H9 (cell line): ENCODE results near the gene ATG7. TPM values are rescaled to one million over a fixed set of nuclear protein-coding genes. Genes with fewer than 3 reads are reported as not detected.

Source experiments
- DNase-seq: peaks from one replicate; pipeline ENCODE4 v3.0.0-alpha.2; 2017
- H2AFZ ChIP-seq: one replicate; pipeline ENCODE4 v1.6.1; 2013; ENCODE audit warnings: mild to moderate bottlenecking, low read length, control low read depth, moderate library complexity
- H2AK5ac ChIP-seq: 2 replicates; pipeline ENCODE4 v1.6.1; 2013; ENCODE audit warnings: low read length, control low read depth, mixed read lengths; ENCODE audit not compliant: insufficient read length
- H2BK120ac ChIP-seq: one replicate; pipeline ENCODE4 v1.6.1; 2013; ENCODE audit warnings: low read depth, mild to moderate bottlenecking, low read length, control low read depth, inconsistent platforms; ENCODE audit not compliant: poor library complexity, severe bottlenecking
- H2BK12ac ChIP-seq: 2 replicates; pipeline ENCODE4 v1.6.1; 2013; ENCODE audit warnings: low read length, control low read depth, mixed read lengths, low read depth; ENCODE audit not compliant: insufficient read length
- H2BK15ac ChIP-seq: 2 replicates; pipeline ENCODE4 v1.6.1; 2013; ENCODE audit warnings: low read depth, low read length, control low read depth
- H2BK20ac ChIP-seq: one replicate; pipeline ENCODE4 v1.6.1; 2013; ENCODE audit warnings: low read depth, mild to moderate bottlenecking, low read length, control low read depth, inconsistent platforms; ENCODE audit not compliant: poor library complexity, severe bottlenecking
- H2BK5ac ChIP-seq: 2 replicates; pipeline ENCODE4 v1.6.1; 2013; ENCODE audit warnings: low read length, control low read depth, mixed read lengths; ENCODE audit not compliant: insufficient read length
- H3K14ac ChIP-seq: 2 replicates; pipeline ENCODE4 v1.6.1; 2013; ENCODE audit warnings: low read length, control low read depth; ENCODE audit not compliant: insufficient read depth
- H3K18ac ChIP-seq: 2 replicates; pipeline ENCODE4 v1.6.1; 2013; ENCODE audit warnings: low read depth, mild to moderate bottlenecking, mixed read lengths, low read length, control low read depth; ENCODE audit not compliant: insufficient read length
- H3K23ac ChIP-seq: 2 replicates; pipeline ENCODE4 v1.6.1; 2013; ENCODE audit warnings: low read length, control low read depth, mixed read lengths, low read depth; ENCODE audit not compliant: insufficient read length
- H3K23me2 ChIP-seq: 2 replicates; pipeline ENCODE4 v1.6.1; 2013; ENCODE audit warnings: low read depth, mild to moderate bottlenecking, mixed read lengths, low read length, control low read depth; ENCODE audit not compliant: insufficient read length, poor library complexity, severe bottlenecking
- H3K27ac ChIP-seq: 2 replicates; pipeline ENCODE4 v1.5.1; 2013; ENCODE audit warnings: low read length, control low read depth, mixed read lengths, low read depth; ENCODE audit not compliant: insufficient read length
- H3K27me3 ChIP-seq: 2 replicates; pipeline ENCODE4 v1.6.1; 2013; ENCODE audit warnings: low read length, control low read depth, inconsistent platforms; ENCODE audit not compliant: insufficient read depth
- H3K4ac ChIP-seq: 2 replicates; pipeline ENCODE4 v1.6.1; 2013; ENCODE audit warnings: low read depth, mild to moderate bottlenecking, control low read depth, inconsistent platforms, low read length, moderate library complexity
- H3K4me1 ChIP-seq: 2 replicates; pipeline ENCODE4 v1.6.1; 2013; ENCODE audit warnings: low read length, control low read depth, inconsistent platforms; ENCODE audit not compliant: insufficient read depth
- H3K4me2 ChIP-seq: 2 replicates; pipeline ENCODE4 v1.6.1; 2013; ENCODE audit warnings: low read length, control low read depth, mixed read lengths; ENCODE audit not compliant: insufficient read length, insufficient read depth
- H3K56ac ChIP-seq: 2 replicates; pipeline ENCODE4 v1.6.1; 2013; ENCODE audit warnings: low read depth, mild to moderate bottlenecking, mixed read lengths, low read length, control low read depth; ENCODE audit not compliant: insufficient read length
- H3K79me1 ChIP-seq: 2 replicates; pipeline ENCODE4 v1.6.1; 2013; ENCODE audit warnings: low read depth, mild to moderate bottlenecking, moderate library complexity, low read length, control low read depth, inconsistent platforms; ENCODE audit not compliant: insufficient read depth, poor library complexity, severe bottlenecking
- H3K79me2 ChIP-seq: 2 replicates; pipeline ENCODE4 v1.6.1; 2013; ENCODE audit warnings: low read length, control low read depth, inconsistent platforms; ENCODE audit not compliant: insufficient read depth
- H3K9ac ChIP-seq: 2 replicates; pipeline ENCODE4 v1.6.1; 2013; ENCODE audit warnings: low read length, control low read depth, mixed read lengths; ENCODE audit not compliant: insufficient read length; ENCODE audit errors: extremely low read depth
- H3K9me3 ChIP-seq: one replicate; pipeline ENCODE4 v1.6.1; 2013; ENCODE audit warnings: low read depth, low read length, inconsistent platforms; ENCODE audit not compliant: control insufficient read depth
- H3T11ph ChIP-seq: one replicate; pipeline ENCODE4 v1.6.1; 2013; ENCODE audit warnings: mild to moderate bottlenecking, low read length, control low read depth, inconsistent platforms
- H4K20me1 ChIP-seq: one replicate; pipeline ENCODE4 v1.6.1; 2013; ENCODE audit not compliant: control insufficient read depth, insufficient read length, insufficient read depth
- H4K5ac ChIP-seq: 2 replicates; pipeline ENCODE4 v1.6.1; 2013; ENCODE audit warnings: low read depth, mild to moderate bottlenecking, mixed read lengths, low read length, control low read depth; ENCODE audit not compliant: insufficient read length
- H4K8ac ChIP-seq: replicated peaks from 2 replicates; pipeline ENCODE4 v1.6.1; 2013; ENCODE audit warnings: low read length, control low read depth, mixed read lengths, low read depth; ENCODE audit not compliant: insufficient read length
- H4K91ac ChIP-seq: 2 replicates; pipeline ENCODE4 v1.6.1; 2013; ENCODE audit warnings: low read depth, mild to moderate bottlenecking, moderate library complexity, mixed read lengths, low read length, control low read depth; ENCODE audit not compliant: insufficient read length
- H3K27ac Mint-ChIP-seq, 3 experiments: 2 replicates in 2 of 3; 3 replicates in 1 of 3; pipeline ENCODE4 v1.8.0; 2020 to 2021; ENCODE audit warnings: mixed read lengths in 3 of 3, mild to moderate bottlenecking in 1 of 3, moderate library complexity in 1 of 3
- H3K27me3 Mint-ChIP-seq: 2 replicates; pipeline ENCODE4 v1.8.0; 2021; ENCODE audit warnings: low read depth, mild to moderate bottlenecking, moderate library complexity, mixed read lengths
- H3K36me3 Mint-ChIP-seq, 3 experiments: 2 replicates in 2 of 3; 3 replicates in 1 of 3; pipeline ENCODE4 v1.8.0; 2020 to 2021; ENCODE audit warnings: low read depth in 3 of 3, mixed read lengths in 3 of 3; ENCODE audit not compliant: insufficient read depth in 1 of 3
- H3K4me1 Mint-ChIP-seq, 2 experiments: 2 replicates each; pipeline ENCODE4 v1.8.0; 2020; ENCODE audit warnings: mixed read lengths in 2 of 2
- H3K4me3 Mint-ChIP-seq, 2 experiments: 2 replicates in 1 of 2; 3 replicates in 1 of 2; pipeline ENCODE4 v1.8.0; 2020 to 2021; ENCODE audit warnings: mild to moderate bottlenecking in 2 of 2, mixed read lengths in 2 of 2, moderate library complexity in 1 of 2
- H3K9me3 Mint-ChIP-seq, 2 experiments: 2 replicates in 1 of 2; 3 replicates in 1 of 2; pipeline ENCODE4 v1.8.0; 2020; ENCODE audit warnings: mild to moderate bottlenecking in 2 of 2, mixed read lengths in 2 of 2, moderate library complexity in 1 of 2
- WGBS: extraction: QIAGEN DNeasy Blood & Tissue Kit; methylation state at CpG from one replicate; pipeline ENCODE4 v1.1.7; 2013; ENCODE audit warnings: missing lambda C conversion rate, low lambda C conversion rate, mixed read lengths; ENCODE audit not compliant: insufficient read length; ENCODE audit errors: extremely low coverage; 5-methylcytosine and 5-hydroxymethylcytosine counted together
- total RNA-seq: library from RNA; stranded (reverse); gene quantifications from 2 replicates; pipeline ENCODE4 v1.2.1, GENCODE V29; 2021
- TF ChIP-seq, protein P1 (sequence below): fragments of 200-600 bp; sonication (generic); conservative IDR thresholded peaks from 3 replicates; pipeline ENCODE4 v1.8.0; 2021; ENCODE audit warnings: antibody characterized with exemption, mild to moderate bottlenecking

ATG7 gene
- total RNA-seq, 1 experiment from 2014 or later: 17.9 TPM

DNA sequence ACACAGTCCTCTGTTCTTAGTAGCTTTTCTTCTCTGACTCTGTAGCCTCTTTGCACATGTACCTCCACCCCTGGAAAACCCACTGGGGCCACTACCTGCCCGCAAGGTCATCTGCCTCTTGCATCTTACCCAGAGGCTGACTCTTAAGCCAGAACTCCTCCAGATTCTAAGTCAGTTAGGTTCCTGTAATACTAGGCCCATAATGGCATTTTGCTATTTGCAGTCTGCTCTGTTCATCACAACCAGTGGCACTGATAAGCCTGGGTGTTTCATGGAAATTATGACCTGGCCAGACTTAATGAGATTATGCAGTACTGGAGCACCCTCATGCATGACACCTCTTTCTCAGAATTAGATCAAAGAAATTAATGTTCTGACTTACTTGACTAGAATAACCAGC, 31.7 kb upstream of the ATG7 start:
- Histone ChIP-seq H3K27me3 (no peaks in the 10 kb centered on the region), H3K9ac (no peak overlapping the region), H3K79me2 (no peaks in the 10 kb centered on the region), H3K4me2 (no peak overlapping the region), H3T11ph (no peak overlapping the region), H4K5ac (no peak overlapping the region), H2AFZ (no peak overlapping the region), H3K14ac (no peak overlapping the region), H3K56ac (no peak overlapping the region), H3K27ac (no peak overlapping the region), H3K79me1 (no peaks in the 10 kb centered on the region), H3K9me3 (no peaks in the 10 kb centered on the region), H4K91ac (no peak overlapping the region), H2BK5ac (no peak overlapping the region), H3K23me2 (no peaks in the 10 kb centered on the region), H3K4ac (no peak overlapping the region), H4K8ac (no peak overlapping the region), H3K23ac (no peak overlapping the region), H3K4me1 (no peaks in the 10 kb centered on the region), H2BK15ac (no peak overlapping the region), H2BK120ac (no peak overlapping the region), H2AK5ac (no peak overlapping the region), H4K20me1 (no peaks in the 10 kb centered on the region), H2BK20ac (no peak overlapping the region), H2BK12ac (no peak overlapping the region), H3K18ac (no peak overlapping the region)
- H3K9me3 Mint-ChIP-seq: no peaks in the 10 kb centered on the region; a peak in 2 of 5 replicates
- DNase-seq: no peak
- no peak overlapping the region for H3K27ac Mint-ChIP-seq
- WGBS: no CpG with 5 or more reads among the region's 1 CpG
- TF ChIP-seq, protein P1, sequence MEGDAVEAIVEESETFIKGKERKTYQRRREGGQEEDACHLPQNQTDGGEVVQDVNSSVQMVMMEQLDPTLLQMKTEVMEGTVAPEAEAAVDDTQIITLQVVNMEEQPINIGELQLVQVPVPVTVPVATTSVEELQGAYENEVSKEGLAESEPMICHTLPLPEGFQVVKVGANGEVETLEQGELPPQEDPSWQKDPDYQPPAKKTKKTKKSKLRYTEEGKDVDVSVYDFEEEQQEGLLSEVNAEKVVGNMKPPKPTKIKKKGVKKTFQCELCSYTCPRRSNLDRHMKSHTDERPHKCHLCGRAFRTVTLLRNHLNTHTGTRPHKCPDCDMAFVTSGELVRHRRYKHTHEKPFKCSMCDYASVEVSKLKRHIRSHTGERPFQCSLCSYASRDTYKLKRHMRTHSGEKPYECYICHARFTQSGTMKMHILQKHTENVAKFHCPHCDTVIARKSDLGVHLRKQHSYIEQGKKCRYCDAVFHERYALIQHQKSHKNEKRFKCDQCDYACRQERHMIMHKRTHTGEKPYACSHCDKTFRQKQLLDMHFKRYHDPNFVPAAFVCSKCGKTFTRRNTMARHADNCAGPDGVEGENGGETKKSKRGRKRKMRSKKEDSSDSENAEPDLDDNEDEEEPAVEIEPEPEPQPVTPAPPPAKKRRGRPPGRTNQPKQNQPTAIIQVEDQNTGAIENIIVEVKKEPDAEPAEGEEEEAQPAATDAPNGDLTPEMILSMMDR: no peak
- peaks cover 2 to 6% of the 10 kb centered on the region in 2 experiments for H3K4me1 Mint-ChIP-seq
- no peak overlapping the region for H3K4me3 Mint-ChIP-seq
- no peaks in the 10 kb centered on the region; a peak in 1 of 7 replicates for H3K36me3 Mint-ChIP-seq
- H3K27me3 Mint-ChIP-seq: peaks cover 2% of the 10 kb centered on the region; the same call in 1 of the 2 replicates
